Stimulated activated CD4-positive, alpha-beta T cell treated with anti-CD3 and anti-CD28 coated beads, Interleukin-1b, Interleukin-23, amount 100 ng/mL, for 4 hours (primary cell): ENCODE results near the gene COL4A2.

Experiments used
- DNase-seq, 2 donors: peaks; one replicate each; pipeline ENCODE4 v3.0.0-alpha.2; 2020; ENCODE audit warnings: low read depth in 2 of 2

The COL4A2 gene

GRCh38 chr13:110354715-110355473 lies 47.8 kb downstream of the COL4A2 start:
- DNase-seq: no peak

GRCh38 chr13:110356362-110356761 lies 49.3 kb downstream of the COL4A2 start:
- no peak for DNase-seq

GRCh38 chr13:110358381-110358780 lies 51.3 kb downstream of the COL4A2 start:
- no peak for DNase-seq

- no peak for DNase-seq
These were observed 52.8 kb downstream of the COL4A2 start for GRCh38 chr13:110359840-110360301.

- no peak for DNase-seq
These were observed 53.5 kb downstream of the COL4A2 start for GRCh38 chr13:110360598-110360997.

GRCh38 chr13:110361365-110361911 lies 54.4 kb downstream of the COL4A2 start:
- no peak for DNase-seq

GRCh38 chr13:110363010-110363409 lies 55.9 kb downstream of the COL4A2 start:
- no peak for DNase-seq

- DNase-seq: no peak
These were observed 57.0 kb downstream of the COL4A2 start for GRCh38 chr13:110364081-110364480.

GRCh38 chr13:110365876-110366275 lies 58.8 kb downstream of the COL4A2 start:
- DNase-seq: no peak

- no peak for DNase-seq
These were observed 59.6 kb downstream of the COL4A2 start for GRCh38 chr13:110366733-110367132.

- DNase-seq: no peak
These were observed 60.5 kb downstream of the COL4A2 start for GRCh38 chr13:110367620-110368019.

- DNase-seq: no peak
These were observed 61.3 kb downstream of the COL4A2 start for GRCh38 chr13:110368408-110368807.

- no peak for DNase-seq
These were observed 62.3 kb downstream of the COL4A2 start for GRCh38 chr13:110369400-110369799.

- no peak for DNase-seq
These were observed 64.7 kb downstream of the COL4A2 start for GRCh38 chr13:110371550-110372465.

GRCh38 chr13:110372676-110373075 lies 65.6 kb downstream of the COL4A2 start:
- no peak for DNase-seq

- DNase-seq: no peak
These were observed 66.5 kb downstream of the COL4A2 start for GRCh38 chr13:110373617-110374016.

- no peak for DNase-seq
These were observed 67.6 kb downstream of the COL4A2 start for GRCh38 chr13:110374431-110375370.

GRCh38 chr13:110376120-110376519 lies 69.0 kb downstream of the COL4A2 start:
- no peak for DNase-seq

GRCh38 chr13:110377178-110377825 lies 70.2 kb downstream of the COL4A2 start:
- no peak for DNase-seq

- no peak for DNase-seq
These were observed 70.7 kb downstream of the COL4A2 start for GRCh38 chr13:110377826-110378201.

- no peak for DNase-seq
These were observed 72.3 kb downstream of the COL4A2 start for GRCh38 chr13:110379358-110379757.
